ENCODE data around the gene AGBL4.
A peak's percentile ranks its signal among the peaks of the same experiment; 100 is the strongest.

The AGBL4 gene

GRCh38 chr1:48674641-48675040, 1349.1 kb downstream of the AGBL4 start:
- DNase-seq: no peak

DNA sequence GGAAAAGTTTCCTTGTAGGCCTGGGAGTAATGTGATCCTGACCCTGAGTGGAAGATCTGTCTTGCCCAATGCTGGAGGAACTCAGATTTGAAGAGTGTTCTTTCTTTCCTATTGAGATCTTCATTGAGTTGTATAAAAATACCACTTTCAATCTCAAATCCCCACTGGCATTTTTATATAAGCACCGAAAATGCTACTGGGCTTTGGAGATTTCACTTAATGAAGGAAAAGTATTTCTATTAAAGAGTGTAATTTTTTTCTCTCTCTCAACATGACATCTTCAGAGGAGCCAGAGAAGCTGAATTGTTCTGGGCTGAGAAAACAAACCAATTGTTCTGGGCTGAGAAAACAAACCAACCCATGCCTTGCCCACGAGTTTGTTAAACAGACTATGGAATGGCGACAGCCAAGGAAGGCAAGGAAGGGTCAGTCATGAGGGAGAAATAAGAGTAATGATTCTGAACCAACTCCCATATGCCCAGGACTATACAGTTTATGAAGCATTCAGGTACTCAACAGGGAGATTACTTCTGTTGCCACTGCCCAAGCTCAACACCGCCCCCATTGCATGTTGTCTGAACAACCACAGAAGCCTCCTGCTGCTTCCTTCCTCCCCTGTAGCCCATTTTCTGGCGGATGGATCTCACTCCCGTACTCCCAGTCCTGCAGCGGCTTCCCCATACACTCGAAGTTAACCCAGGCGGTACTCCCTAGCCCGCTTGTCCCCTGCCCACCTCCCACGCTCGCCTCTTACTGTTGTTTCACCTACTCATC, 1350.2 kb downstream of the AGBL4 start:
- DNase-seq: peak; percentile 30

DNA sequence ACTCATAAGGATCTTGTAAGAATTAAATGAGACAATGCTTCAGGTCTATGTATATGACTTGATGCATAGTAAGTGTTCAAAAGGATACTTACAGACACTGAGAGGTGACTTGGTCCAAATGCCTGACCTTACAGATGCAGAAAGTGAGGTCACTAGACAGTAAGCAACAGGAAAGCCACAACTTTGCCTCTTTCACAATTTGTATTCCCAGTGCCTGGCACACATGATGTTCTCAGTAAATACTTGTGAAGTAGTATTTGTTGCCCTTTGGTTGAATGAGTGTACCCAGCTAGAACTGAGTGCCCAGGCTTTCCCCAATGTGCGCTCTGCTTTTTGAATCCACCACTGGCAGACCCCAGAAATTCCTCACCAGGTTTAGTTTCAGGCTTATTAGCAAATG, 1352.2 kb downstream of the AGBL4 start:
- DNase-seq: no peak

GRCh38 chr1:48670234-48671020, 1353.3 kb downstream of the AGBL4 start:
- no peak for DNase-seq

GRCh38 chr1:48668339-48668738, 1355.4 kb downstream of the AGBL4 start:
- DNase-seq: no peak

GRCh38 chr1:48667782-48668181, 1356.0 kb downstream of the AGBL4 start:
- DNase-seq: no peak

GRCh38 chr1:48665708-48666407, 1357.9 kb downstream of the AGBL4 start:
- DNase-seq: no peak

- DNase-seq: no peak
Measured at GRCh38 chr1:48661726-48662463, 1361.9 kb downstream of the AGBL4 start.

GRCh38 chr1:48659801-48660200, 1364.0 kb downstream of the AGBL4 start:
- no peak for DNase-seq

DNA sequence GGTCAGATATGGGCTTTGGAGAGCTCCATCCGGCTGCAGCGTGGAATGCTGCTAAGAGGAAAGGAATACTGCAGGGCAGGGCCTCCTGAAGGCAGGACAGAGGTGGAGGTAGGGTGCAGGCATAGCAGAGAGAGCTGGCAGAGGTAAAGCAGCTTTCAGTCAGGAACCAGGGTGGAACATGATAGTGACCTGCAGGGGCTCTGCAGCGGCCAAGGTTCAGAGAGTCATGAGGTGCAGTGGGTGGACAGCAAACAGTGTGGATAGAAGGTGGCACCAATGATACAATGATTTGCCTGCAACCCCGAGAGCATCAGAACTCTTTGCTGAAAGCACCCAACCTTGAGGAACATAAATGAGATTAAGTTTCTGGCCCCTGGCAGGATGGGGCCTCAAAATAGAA, 1366.3 kb downstream of the AGBL4 start:
- no peak for DNase-seq

DNA sequence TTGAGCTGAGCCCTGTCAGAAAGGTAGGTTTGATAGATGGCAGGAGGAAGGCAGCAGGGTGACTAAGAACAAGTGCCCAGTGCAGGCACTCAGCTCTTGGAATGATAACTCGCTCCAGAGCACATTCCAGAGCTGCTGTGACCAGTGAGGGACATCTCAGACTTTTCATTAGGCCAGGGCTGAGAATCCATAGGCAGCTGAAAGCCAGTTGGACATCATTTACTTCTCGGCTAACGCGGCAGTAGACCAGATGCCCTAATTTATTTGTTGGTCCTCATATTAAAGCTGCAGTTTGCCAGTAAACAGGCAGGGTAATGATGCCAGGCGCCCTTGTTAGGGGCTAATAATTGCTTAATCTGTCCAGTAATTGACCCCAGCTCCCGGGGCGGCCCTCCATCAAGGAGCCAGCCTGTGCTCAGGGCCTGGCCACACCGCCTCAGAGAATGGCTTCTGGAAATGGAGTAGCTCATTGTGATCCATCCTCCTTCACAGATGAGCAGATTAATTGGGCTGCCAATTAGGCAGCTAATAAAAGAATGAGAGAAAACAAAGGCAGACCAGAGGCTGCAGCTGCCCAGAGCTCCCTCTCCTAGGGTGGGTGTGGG, 1369.0 kb downstream of the AGBL4 start:
- DNase-seq: no peak

- no peak for DNase-seq
Measured at GRCh38 chr1:48652334-48652733, 1371.4 kb downstream of the AGBL4 start.

- no peak for DNase-seq
Measured at GRCh38 chr1:48649880-48650279, 1373.9 kb downstream of the AGBL4 start.

DNA sequence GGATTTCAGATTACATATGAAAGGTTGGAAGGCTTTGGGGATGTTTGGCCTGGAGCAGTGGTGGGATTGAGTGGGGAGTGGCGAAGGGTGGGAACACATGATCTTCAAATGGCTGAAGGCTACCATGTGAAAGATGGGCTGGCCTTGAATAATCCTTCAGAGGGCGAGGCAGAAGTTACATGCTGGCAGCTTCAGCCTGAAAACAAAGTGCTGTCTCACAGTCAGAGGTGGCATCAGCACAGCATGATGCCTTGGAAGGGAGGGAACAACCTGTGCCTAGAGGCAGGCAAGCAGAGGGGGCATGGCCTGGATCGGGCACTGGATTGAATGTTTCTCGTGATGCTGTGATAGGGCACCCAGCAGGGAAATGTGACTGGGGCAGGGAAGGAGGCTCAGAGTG, 1377.9 kb downstream of the AGBL4 start:
- DNase-seq: no peak

GRCh38 chr1:48644905-48645605, 1378.7 kb downstream of the AGBL4 start:
- DNase-seq: no peak

DNA sequence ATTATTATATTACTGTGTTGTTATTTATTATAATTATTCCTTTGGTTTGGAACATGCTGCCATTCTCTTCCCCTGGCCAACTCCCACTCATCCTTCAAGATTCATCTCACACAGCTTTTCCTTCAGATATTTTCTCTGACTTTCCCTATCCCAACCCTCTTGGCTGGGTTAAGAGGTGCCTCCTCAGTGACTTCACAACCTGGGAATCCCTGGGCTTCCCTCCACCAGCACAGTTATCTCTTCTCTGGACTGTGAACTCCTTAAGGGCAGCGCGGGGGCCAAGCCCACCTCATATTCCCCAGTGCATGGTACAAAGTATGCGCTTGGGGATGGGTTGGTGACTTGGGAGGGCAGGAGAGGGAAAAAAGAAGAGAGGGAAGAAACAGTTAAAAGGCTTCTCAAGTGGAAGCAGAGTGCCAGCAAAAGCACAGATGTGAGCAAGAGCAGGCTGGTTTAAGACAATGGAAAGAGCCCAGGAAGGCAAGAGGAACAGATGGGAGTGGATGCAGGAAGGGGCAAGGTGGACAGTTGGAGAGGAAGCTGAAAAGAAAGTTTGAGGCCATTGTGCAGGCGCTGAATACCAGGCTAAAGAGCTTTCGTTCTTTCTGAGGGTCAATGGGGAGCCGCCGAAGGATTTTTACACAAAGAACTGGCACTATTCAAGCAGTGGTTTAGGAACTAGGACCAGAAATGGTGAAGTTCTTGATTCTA, 1379.4 kb downstream of the AGBL4 start:
- no peak for DNase-seq

DNA sequence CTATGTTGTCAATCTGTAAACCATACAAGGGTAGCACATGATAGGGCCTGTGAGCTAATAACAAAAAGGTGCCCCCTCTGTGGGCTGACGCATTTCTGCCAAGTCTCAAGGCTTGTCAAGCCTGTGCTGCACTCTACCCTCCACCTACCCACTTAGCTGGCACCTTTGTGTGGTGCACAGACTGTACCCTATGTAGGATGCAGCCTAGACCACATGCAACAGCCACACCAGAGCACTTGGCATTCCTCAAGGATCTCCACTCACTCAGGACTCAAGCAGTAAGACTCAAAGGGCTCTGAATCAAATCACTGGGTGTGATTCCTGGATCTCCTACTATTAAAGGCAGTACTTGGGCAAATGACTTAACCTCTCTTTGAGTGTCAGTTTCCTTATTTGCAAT, 1380.6 kb downstream of the AGBL4 start:
- no peak for DNase-seq

DNA sequence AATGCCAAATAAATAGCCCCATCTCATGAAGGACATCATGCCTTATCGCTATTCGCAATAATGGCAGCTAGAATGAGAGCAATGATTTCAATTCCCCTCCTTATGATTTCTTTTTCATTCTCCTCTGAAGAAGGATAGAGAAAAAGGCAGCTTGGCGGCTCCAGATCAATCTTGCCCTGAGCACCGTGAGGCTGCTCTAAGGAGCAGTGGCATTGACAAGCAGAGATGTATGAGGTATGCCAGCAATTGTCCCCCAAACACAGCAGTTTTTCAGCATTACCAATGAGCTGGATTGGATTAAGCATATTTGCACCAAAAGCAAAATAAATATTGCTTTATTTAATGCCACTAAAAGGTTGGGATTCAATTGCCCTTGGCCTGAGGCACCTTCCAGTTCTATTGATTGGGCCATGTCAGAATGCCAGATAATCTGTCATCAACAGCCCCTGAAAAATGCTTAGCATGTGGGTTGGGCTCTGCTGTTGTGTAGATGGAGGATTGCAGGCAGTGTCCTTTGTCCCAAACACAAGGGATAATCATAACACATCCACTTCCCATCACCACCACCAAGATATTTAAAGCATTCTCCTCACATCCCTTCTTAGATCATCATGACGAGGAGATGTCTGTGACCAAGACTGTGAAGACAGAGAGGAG, 1382.8 kb downstream of the AGBL4 start:
- DNase-seq: no peak

DNA sequence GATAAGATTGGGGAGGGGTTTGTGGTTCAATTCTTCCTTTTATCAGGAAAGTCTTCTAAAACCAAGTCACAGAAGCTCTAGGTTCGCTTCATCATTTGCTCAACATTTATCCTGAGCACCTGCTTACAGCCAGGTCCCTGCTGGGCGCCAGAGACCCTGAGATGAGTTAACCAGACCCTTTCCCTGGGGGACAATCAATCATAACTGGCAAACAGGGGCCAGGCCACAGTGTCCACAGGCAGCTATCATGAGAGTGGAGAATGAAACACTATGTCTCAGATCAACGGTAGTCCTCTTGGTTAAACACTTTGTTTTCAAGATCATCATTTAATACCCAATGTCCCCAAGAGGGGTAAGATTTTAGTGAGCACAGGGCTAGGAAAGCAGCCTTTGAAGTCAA, 1393.9 kb downstream of the AGBL4 start:
- DNase-seq: no peak

- no peak for DNase-seq
Measured at GRCh38 chr1:48627486-48627885, 1396.3 kb downstream of the AGBL4 start.

- no peak for DNase-seq
Measured at GRCh38 chr1:48619539-48619938, 1404.2 kb downstream of the AGBL4 start.

Data from NCI-H510A treated with DMSO at 0.1 percent for 48 hours (cell line).